ENCODE data around the gene ARHGDIG.

Gene ARHGDIG

GRCh38 chr16:268141-269053 is 12.0 kb upstream of the ARHGDIG start:
- H3K9ac ChIP-seq (ENCODE audit: low read depth, low read length), result no peak overlapping the region
- no peaks in the 10 kb centered on the region for H3K9me3 ChIP-seq (ENCODE audit: control insufficient read depth, insufficient read depth, low read length)
- no peaks in the 10 kb centered on the region for H3K36me3 ChIP-seq (ENCODE audit: insufficient read depth, low read length)
- H3K4me1 ChIP-seq (ENCODE audit: insufficient read depth, low read length), result no peaks in the 10 kb centered on the region

GRCh38 chr16:269061-269796 is 11.2 kb upstream of the ARHGDIG start:
- H3K36me3 ChIP-seq (ENCODE audit: insufficient read depth, low read length), result no peaks in the 10 kb centered on the region
- H3K9ac ChIP-seq (ENCODE audit: low read depth, low read length), result no peak overlapping the region
- H3K4me1 ChIP-seq (ENCODE audit: insufficient read depth, low read length), result no peaks in the 10 kb centered on the region
- no peaks in the 10 kb centered on the region for H3K9me3 ChIP-seq (ENCODE audit: control insufficient read depth, insufficient read depth, low read length)

GRCh38 chr16:270381-271255 is 9.8 kb upstream of the ARHGDIG start:
- no peaks in the 10 kb centered on the region for H3K9me3 ChIP-seq (ENCODE audit: control insufficient read depth, insufficient read depth, low read length)
- H3K4me1 ChIP-seq (ENCODE audit: insufficient read depth, low read length), result no peaks in the 10 kb centered on the region
- H3K9ac ChIP-seq (ENCODE audit: low read depth, low read length), result no peak overlapping the region
- H3K36me3 ChIP-seq (ENCODE audit: insufficient read depth, low read length), result no peaks in the 10 kb centered on the region

GRCh38 chr16:272633-273546 is 7.5 kb upstream of the ARHGDIG start:
- Histone ChIP-seq H3K9ac (ENCODE audit: low read depth, low read length) (no peak overlapping the region), H3K4me1 (ENCODE audit: insufficient read depth, low read length) (no peaks in the 10 kb centered on the region), H3K36me3 (ENCODE audit: insufficient read depth, low read length) (no peaks in the 10 kb centered on the region), H3K9me3 (ENCODE audit: control insufficient read depth, insufficient read depth, low read length) (no peaks in the 10 kb centered on the region)

- Histone ChIP-seq H3K9me3 (ENCODE audit: control insufficient read depth, insufficient read depth, low read length) (no peaks in the 10 kb centered on the region), H3K4me1 (ENCODE audit: insufficient read depth, low read length) (no peaks in the 10 kb centered on the region), H3K36me3 (ENCODE audit: insufficient read depth, low read length) (no peaks in the 10 kb centered on the region), H3K9ac (ENCODE audit: low read depth, low read length) (no peak overlapping the region)
Measured at GRCh38 chr16:273547-274421, 6.6 kb upstream of the ARHGDIG start.

- H3K4me1 ChIP-seq (ENCODE audit: insufficient read depth, low read length), result no peaks in the 10 kb centered on the region
- no peaks in the 10 kb centered on the region for H3K9me3 ChIP-seq (ENCODE audit: control insufficient read depth, insufficient read depth, low read length)
- no peaks in the 10 kb centered on the region for H3K36me3 ChIP-seq (ENCODE audit: insufficient read depth, low read length)
- H3K9ac ChIP-seq (ENCODE audit: low read depth, low read length), result peak overlapping the region; percentile 53; the same call in 1 of the 2 replicates
Measured at GRCh38 chr16:275041-275641, 5.2 kb upstream of the ARHGDIG start.

GRCh38 chr16:275786-276232 is 4.6 kb upstream of the ARHGDIG start, which contains the start of gene RGS11:
RGS11 (minus strand) TSS chr16:275944; CDS start chr16:275911, 33 bp downstream.
- Histone ChIP-seq H3K4me1 (ENCODE audit: insufficient read depth, low read length) (no peaks in the 10 kb centered on the region), H3K36me3 (ENCODE audit: insufficient read depth, low read length) (no peaks in the 10 kb centered on the region), H3K9me3 (ENCODE audit: control insufficient read depth, insufficient read depth, low read length) (no peaks in the 10 kb centered on the region), H3K9ac (ENCODE audit: low read depth, low read length) (peak within 1 kb of the TSS; percentile 53; the same call in 1 of the 2 replicates)

GRCh38 chr16:276426-277077 is 3.8 kb upstream of the ARHGDIG start:
- Histone ChIP-seq H3K4me1 (ENCODE audit: insufficient read depth, low read length) (no peaks in the 10 kb centered on the region), H3K9ac (ENCODE audit: low read depth, low read length) (no peak overlapping the region), H3K36me3 (ENCODE audit: insufficient read depth, low read length) (no peaks in the 10 kb centered on the region), H3K9me3 (ENCODE audit: control insufficient read depth, insufficient read depth, low read length) (no peaks in the 10 kb centered on the region)

GRCh38 chr16:278863-279366 is 1.5 kb upstream of the ARHGDIG start:
- Histone ChIP-seq H3K9ac (ENCODE audit: low read depth, low read length) (no peak overlapping the region), H3K36me3 (ENCODE audit: insufficient read depth, low read length) (no peaks in the 10 kb centered on the region), H3K4me1 (ENCODE audit: insufficient read depth, low read length) (no peaks in the 10 kb centered on the region)

GRCh38 chr16:279531-279930 is 860 bp upstream of the ARHGDIG start:
- no peaks in the 10 kb centered on the region for H3K36me3 ChIP-seq (ENCODE audit: insufficient read depth, low read length)
- H3K9ac ChIP-seq (ENCODE audit: low read depth, low read length), result peak overlapping the region; percentile 53; the same call in 1 of the 2 replicates

More at GRCh38 chr16:278863-279366, 1.5 kb upstream of the ARHGDIG start:
- no peaks in the 10 kb centered on the region for H3K9me3 ChIP-seq (ENCODE audit: control insufficient read depth, insufficient read depth, low read length)

GRCh38 chr16:280005-280460 is 358 bp upstream of the ARHGDIG start:
- H3K9ac ChIP-seq (ENCODE audit: low read depth, low read length), result peak overlapping the region; percentile 53
- no peaks in the 10 kb centered on the region for H3K9me3 ChIP-seq (ENCODE audit: control insufficient read depth, insufficient read depth, low read length)
- no peaks in the 10 kb centered on the region for H3K36me3 ChIP-seq (ENCODE audit: insufficient read depth, low read length)
- H3K4me1 ChIP-seq (ENCODE audit: insufficient read depth, low read length), result no peaks in the 10 kb centered on the region

More at GRCh38 chr16:279531-279930, 860 bp upstream of the ARHGDIG start:
- Histone ChIP-seq H3K9me3 (ENCODE audit: control insufficient read depth, insufficient read depth, low read length) (no peaks in the 10 kb centered on the region), H3K4me1 (ENCODE audit: insufficient read depth, low read length) (no peaks in the 10 kb centered on the region)

Measured in ES-I3 (cell line).